HCT116 (cell line): ENCODE data around the gene SLC8A1. TPM values are rescaled to one million over a fixed set of nuclear protein-coding genes. Genes with fewer than 3 reads are reported as not detected.

Experiments used
- ATAC-seq: fragments of 200-7000 bp; cut with Tn5 transposase; 2 replicates; pipeline ENCODE4 v1.9.1; 2020; ENCODE audit warnings: mild to moderate bottlenecking, moderate library complexity
- BruUV-seq: library from RNA; stranded (reverse); fragments of 400-500 nt; replicated peaks from 2 replicates; lab custom pipeline; 2021; lab: Mats Ljungman, UMichigan
- CTCF ChIA-PET: fragments of 300-600 bp; sonication (Branson Sonifier 250); formaldehyde crosslinking; loops from one replicate; lab custom pipeline; 2021; ENCODE audit warnings: antibody characterized with exemption; lab: Charles Lee
- POLR2A ChIA-PET: fragments of 300-600, 350-600 bp; sonication (Branson Sonifier 250); formaldehyde crosslinking; loops from one replicate; lab custom pipeline; 2021; ENCODE audit warnings: antibody characterized with exemption; lab: Charles Lee
- RAD21 ChIA-PET, 2 experiments: fragments of 300-600 bp; sonication (Branson Sonifier 250); formaldehyde crosslinking; loops; one replicate each; lab custom pipeline; 2023; ENCODE audit warnings: low total read pairs in 2 of 2; ENCODE audit not compliant: uncharacterized antibody in 2 of 2, unreplicated experiment in 2 of 2, low non-redundant PET in 1 of 2; lab: Charles Lee
- DNase-seq: peaks from one replicate; pipeline ENCODE4 v3.0.0-alpha.2; 2010; ENCODE audit warnings: low read depth, low spot score
- H2AFZ ChIP-seq: fragments of 200-600 bp; shearing (Covaris generic), sonication (generic); 2 replicates; pipeline ENCODE4 v1.6.1; 2017; ENCODE audit warnings: low read depth, mixed run types, mixed read lengths, antibody characterized with exemption, low read length; ENCODE audit not compliant: poor library complexity, severe bottlenecking
- H3K27ac ChIP-seq: 2 replicates; pipeline ENCODE4 v1.5.1; 2012; ENCODE audit warnings: low read depth, low read length
- H3K27me3 ChIP-seq: fragments of 200-600 bp; sonication (generic); 2 replicates; pipeline ENCODE4 v1.6.1; 2016; ENCODE audit warnings: mixed run types, low read length, mixed read lengths; ENCODE audit not compliant: insufficient read depth
- H3K36me3 ChIP-seq, 2 experiments: fragments of 200-500 bp in 1 of 2; fragments of 200-600 bp in 1 of 2; sonication (Bioruptor generic) in 1 of 2; sonication (generic) in 1 of 2; 2 replicates each; pipeline versions ENCODE4 v1.5.1 to v1.6.1; 2014 to 2016; ENCODE audit warnings: low read length in 2 of 2, inconsistent platforms in 1 of 2, mixed read lengths in 1 of 2, mixed run types in 1 of 2; ENCODE audit not compliant: insufficient read depth in 2 of 2, control insufficient read depth in 1 of 2
- H3K4me1 ChIP-seq, 2 experiments: fragments of 200-600 bp in 1 of 2; sonication (generic) in 1 of 2; 2 replicates each; pipeline versions ENCODE4 v1.5.1 to v1.6.1; 2012 to 2017; ENCODE audit warnings: low read length in 2 of 2, inconsistent platforms in 1 of 2, mild to moderate bottlenecking in 1 of 2, mixed read lengths in 1 of 2, mixed run types in 1 of 2, moderate library complexity in 1 of 2; ENCODE audit not compliant: insufficient read depth in 2 of 2, control insufficient read depth in 1 of 2
- H3K4me2 ChIP-seq: fragments of 200-600 bp; sonication (generic); 2 replicates; pipeline ENCODE4 v1.6.1; 2017; ENCODE audit warnings: mixed run types, low read length, mixed read lengths
- H3K4me3 ChIP-seq, 2 experiments: fragments of 200-600 bp in 1 of 2; sonication (generic) in 1 of 2; replicated peaks in 1 of 2; 2 replicates each; pipeline ENCODE4 v1.5.1; 2011 to 2016; ENCODE audit warnings: low read length in 2 of 2, control low read depth in 1 of 2, low read depth in 1 of 2, mild to moderate bottlenecking in 1 of 2, mixed read lengths in 1 of 2, mixed run types in 1 of 2
- H3K79me2 ChIP-seq: fragments of 200-600 bp; sonication (generic); 2 replicates; pipeline ENCODE4 v1.6.1; 2017; ENCODE audit warnings: mild to moderate bottlenecking, mixed run types, low read length, moderate library complexity, mixed read lengths; ENCODE audit not compliant: insufficient read depth
- H3K9ac ChIP-seq: fragments of 200-600 bp; sonication (generic); 2 replicates; pipeline ENCODE4 v1.6.1; 2016; ENCODE audit warnings: low read length, mixed read lengths
- H3K9me2 ChIP-seq: fragments of 200-600 bp; sonication (generic), shearing (Covaris generic); 2 replicates; pipeline ENCODE4 v1.6.1; 2017; ENCODE audit warnings: mixed run types, mild to moderate bottlenecking, moderate library complexity; ENCODE audit not compliant: insufficient read depth
- H3K9me3 ChIP-seq, 2 experiments: fragments of 200-500 bp in 1 of 2; fragments of 200-600 bp in 1 of 2; sonication (Bioruptor generic) in 1 of 2; sonication (generic) in 1 of 2; 2 replicates each; pipeline ENCODE4 v1.6.1; 2014 to 2017; ENCODE audit warnings: low read length in 2 of 2, mixed read lengths in 2 of 2, inconsistent platforms in 1 of 2, low read depth in 1 of 2, mild to moderate bottlenecking in 1 of 2, mixed run types in 1 of 2, moderate library complexity in 1 of 2; ENCODE audit not compliant: control insufficient read depth in 1 of 2, insufficient read depth in 1 of 2
- H4K20me1 ChIP-seq: fragments of 200-600 bp; sonication (generic), shearing (Covaris generic); 2 replicates; pipeline ENCODE4 v1.6.1; 2017; ENCODE audit warnings: mixed run types, mild to moderate bottlenecking, moderate library complexity; ENCODE audit not compliant: insufficient read depth
- ATF3 ChIP-seq: IDR thresholded peaks from 2 replicates; pipeline ENCODE4 v1.6.1; 2012
- CBX3 ChIP-seq: IDR thresholded peaks from 2 replicates; pipeline ENCODE4 v1.6.1; 2012; ENCODE audit warnings: low read depth
- CTCF ChIP-seq, 3 experiments: fragments of 200-600 bp in 1 of 3; sonication (generic) in 1 of 3; IDR thresholded peaks in 2 of 3; conservative IDR thresholded peaks in 1 of 3; 2 replicates each; pipeline ENCODE4 v1.5.1; 2012 to 2017; ENCODE audit warnings: low read depth in 2 of 3, low read length in 2 of 3, antibody characterized with exemption in 1 of 3, borderline replicate concordance in 1 of 3, control low read depth in 1 of 3, mild to moderate bottlenecking in 1 of 3, mixed read lengths in 1 of 3, mixed run types in 1 of 3, moderate library complexity in 1 of 3; ENCODE audit not compliant: insufficient read depth in 1 of 3
- ELF1 ChIP-seq: IDR thresholded peaks from 2 replicates; pipeline ENCODE4 v1.6.1; 2012; ENCODE audit warnings: low read depth, borderline replicate concordance
- EZH2 ChIP-seq: fragments of 200-600 bp; sonication (generic); IDR thresholded peaks from 2 replicates; pipeline ENCODE4 v1.6.1; 2017; ENCODE audit warnings: antibody characterized with exemption, mixed run types
- POLR2A ChIP-seq: IDR thresholded peaks from 2 replicates; pipeline ENCODE4 v1.7.0; 2011; ENCODE audit warnings: borderline replicate concordance; ENCODE audit not compliant: insufficient read depth, insufficient read length; ENCODE audit errors: extremely low read depth
- REST ChIP-seq: IDR thresholded peaks from 2 replicates; pipeline ENCODE4 v1.6.1; 2012; ENCODE audit warnings: low read depth
- TCF7L2 ChIP-seq: IDR thresholded peaks from 2 replicates; pipeline ENCODE4 v1.7.0; 2011; ENCODE audit warnings: borderline replicate concordance, inconsistent platforms; ENCODE audit not compliant: insufficient read depth, insufficient read length; ENCODE audit errors: extremely low read depth
- YY1 ChIP-seq: IDR thresholded peaks from 2 replicates; pipeline ENCODE4 v1.6.1; 2011; ENCODE audit warnings: low read length, low read depth, moderate library complexity, mild to moderate bottlenecking; ENCODE audit not compliant: insufficient replicate concordance; ENCODE audit errors: extremely low read depth
- intact Hi-C: fragments of 100-400 bp; cut with micrococcal nuclease; formaldehyde crosslinking; loops from 2 replicates; pipeline ENCODE4 v1.10.0; 2022
- total RNA-seq: library from RNA; stranded (reverse); gene quantifications from one replicate; pipeline ENCODE4 v1.2.1, GENCODE V29; 2021; ENCODE audit not compliant: unreplicated experiment

The SLC8A1 gene
- total RNA-seq, 1 experiment from 2014 or later, result 0.07 TPM

- no TSS peak for BruUV-seq
- Histone ChIP-seq H3K79me2 (no peaks in the 10 kb centered on the region), H4K20me1 (no peaks in the 10 kb centered on the region; the same call in 1 of the 2 replicates), H3K9me2 (no peaks in the 10 kb centered on the region), H3K27ac (no peak overlapping the region), H3K4me3 (no peak overlapping the region), H2AFZ (no peak overlapping the region), H3K4me2 (no peak overlapping the region), H3K9ac (no peak overlapping the region), H3K4me1 (no peaks in the 10 kb centered on the region), H3K36me3 (no peaks in the 10 kb centered on the region), H3K9me3 (no peaks in the 10 kb centered on the region), H3K27me3 (peaks cover 5% of the 10 kb centered on the region; the same call in 1 of the 2 replicates)
- DNase-seq (no peak), ATAC-seq (no peak)
- no peak for TF ChIP-seq YY1
- no peak for TF ChIP-seq POLR2A
- no peak for TF ChIP-seq EZH2
- TF ChIP-seq REST, result no peak
- TF ChIP-seq TCF7L2, result no peak
- no peak for TF ChIP-seq CTCF (IDR thresholded peaks at IDR 0.05 in 2 of 3, conservative IDR thresholded peaks at IDR 0.05 in 1 of 3; ENCODE audit: borderline replicate concordance in 1 of 3, insufficient read depth in 1 of 3, low read depth in 2 of 3, low read length in 2 of 3)
- no peak for TF ChIP-seq ATF3
- TF ChIP-seq CBX3, result no peak
- no peak for TF ChIP-seq ELF1
- intact Hi-C loops, result no loop called here
- POLR2A ChIA-PET, result no interaction called here
- RAD21 ChIA-PET, result no interaction called here
- CTCF ChIA-PET, result no interaction called here
These were observed 250.5 kb downstream of the SLC8A1 start for GRCh38 chr2:40201425-40201824.
